HEK293 (cell line): Measurements from ENCODE around the gene FOSL1.

Experiments used
- GLI4 ChIP-seq: fragments of 450-650 bp; formaldehyde crosslinking; IDR thresholded peaks from 2 replicates; pipeline ENCODE4 v1.5.1; 2016; ENCODE audit warnings: missing biosample characterization, missing genetic modification characterization
- TCF7L2 ChIP-seq: IDR thresholded peaks from 2 replicates; pipeline ENCODE4 v1.6.1; 2011; ENCODE audit warnings: low read depth, mild to moderate bottlenecking, inconsistent platforms, low read length, moderate library complexity, borderline replicate concordance
- ZBTB7A ChIP-seq: fragments of 450-650 bp; formaldehyde crosslinking; IDR thresholded peaks from 2 replicates; pipeline ENCODE4 v1.5.1; 2016; ENCODE audit warnings: low read depth, missing biosample characterization, missing genetic modification characterization
- ZNF529 ChIP-seq: fragments of 450-650 bp; formaldehyde crosslinking; IDR thresholded peaks from 2 replicates; pipeline ENCODE4 v1.5.1; 2017; ENCODE audit warnings: missing genetic modification characterization, missing biosample characterization; ENCODE audit not compliant: insufficient replicate concordance
- TF ChIP-seq, protein P1 (sequence below): fragments of 450-650 bp; formaldehyde crosslinking; IDR thresholded peaks from 2 replicates; pipeline ENCODE4 v1.5.1; 2016; ENCODE audit warnings: missing biosample characterization, missing genetic modification characterization
- TF ChIP-seq, protein P2 (sequence below): fragments of 450-650 bp; formaldehyde crosslinking; IDR thresholded peaks from 2 replicates; pipeline ENCODE4 v1.5.1; 2017; ENCODE audit warnings: missing biosample characterization, mild to moderate bottlenecking, missing genetic modification characterization, moderate library complexity
- TF ChIP-seq, protein P3 (sequence below): sonication (generic); formaldehyde crosslinking; IDR thresholded peaks from 2 replicates; pipeline ENCODE4 v1.8.1; 2022; ENCODE audit warnings: mild to moderate bottlenecking, moderate library complexity, missing genetic modification reagents
- TF ChIP-seq, protein P4 (sequence below): fragments of 450-650 bp; formaldehyde crosslinking; IDR thresholded peaks from 2 replicates; pipeline ENCODE4 v1.5.1; 2016; ENCODE audit warnings: missing biosample characterization, missing genetic modification characterization

DNA sequence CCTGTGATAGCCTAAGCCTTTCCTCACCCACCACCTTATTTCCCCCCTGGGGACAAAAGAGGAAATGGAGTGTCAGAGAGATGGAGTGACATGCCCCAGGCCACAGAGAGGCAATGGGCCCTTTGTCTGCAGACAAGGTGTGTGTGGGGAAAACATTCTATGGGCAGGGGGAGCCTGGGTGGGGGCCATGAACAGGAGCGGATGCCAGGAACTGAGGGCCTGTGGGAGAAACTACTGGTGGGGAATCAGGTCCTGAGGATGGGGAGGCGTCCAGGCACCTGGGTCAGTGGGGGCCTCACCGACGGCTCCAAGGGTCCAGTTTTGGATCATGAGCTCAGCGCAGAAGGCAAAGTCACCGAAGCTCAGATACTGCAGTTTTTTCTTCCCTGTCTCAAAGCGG, 15.0 kb downstream of the FOSL1 start:
- TF ChIP-seq, protein P1, sequence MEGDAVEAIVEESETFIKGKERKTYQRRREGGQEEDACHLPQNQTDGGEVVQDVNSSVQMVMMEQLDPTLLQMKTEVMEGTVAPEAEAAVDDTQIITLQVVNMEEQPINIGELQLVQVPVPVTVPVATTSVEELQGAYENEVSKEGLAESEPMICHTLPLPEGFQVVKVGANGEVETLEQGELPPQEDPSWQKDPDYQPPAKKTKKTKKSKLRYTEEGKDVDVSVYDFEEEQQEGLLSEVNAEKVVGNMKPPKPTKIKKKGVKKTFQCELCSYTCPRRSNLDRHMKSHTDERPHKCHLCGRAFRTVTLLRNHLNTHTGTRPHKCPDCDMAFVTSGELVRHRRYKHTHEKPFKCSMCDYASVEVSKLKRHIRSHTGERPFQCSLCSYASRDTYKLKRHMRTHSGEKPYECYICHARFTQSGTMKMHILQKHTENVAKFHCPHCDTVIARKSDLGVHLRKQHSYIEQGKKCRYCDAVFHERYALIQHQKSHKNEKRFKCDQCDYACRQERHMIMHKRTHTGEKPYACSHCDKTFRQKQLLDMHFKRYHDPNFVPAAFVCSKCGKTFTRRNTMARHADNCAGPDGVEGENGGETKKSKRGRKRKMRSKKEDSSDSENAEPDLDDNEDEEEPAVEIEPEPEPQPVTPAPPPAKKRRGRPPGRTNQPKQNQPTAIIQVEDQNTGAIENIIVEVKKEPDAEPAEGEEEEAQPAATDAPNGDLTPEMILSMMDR, result no peak
- TF ChIP-seq ZNF529, result no peak
- TF ChIP-seq, protein P2, sequence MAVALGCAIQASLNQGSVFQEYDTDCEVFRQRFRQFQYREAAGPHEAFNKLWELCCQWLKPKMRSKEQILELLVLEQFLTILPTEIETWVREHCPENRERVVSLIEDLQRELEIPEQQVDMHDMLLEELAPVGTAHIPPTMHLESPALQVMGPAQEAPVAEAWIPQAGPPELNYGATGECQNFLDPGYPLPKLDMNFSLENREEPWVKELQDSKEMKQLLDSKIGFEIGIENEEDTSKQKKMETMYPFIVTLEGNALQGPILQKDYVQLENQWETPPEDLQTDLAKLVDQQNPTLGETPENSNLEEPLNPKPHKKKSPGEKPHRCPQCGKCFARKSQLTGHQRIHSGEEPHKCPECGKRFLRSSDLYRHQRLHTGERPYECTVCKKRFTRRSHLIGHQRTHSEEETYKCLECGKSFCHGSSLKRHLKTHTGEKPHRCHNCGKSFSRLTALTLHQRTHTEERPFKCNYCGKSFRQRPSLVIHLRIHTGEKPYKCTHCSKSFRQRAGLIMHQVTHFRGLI, result no peak
- no peak for TF ChIP-seq GLI4 (tag by site-specific recombination)
- TF ChIP-seq TCF7L2, result no peak
- TF ChIP-seq, protein P3, sequence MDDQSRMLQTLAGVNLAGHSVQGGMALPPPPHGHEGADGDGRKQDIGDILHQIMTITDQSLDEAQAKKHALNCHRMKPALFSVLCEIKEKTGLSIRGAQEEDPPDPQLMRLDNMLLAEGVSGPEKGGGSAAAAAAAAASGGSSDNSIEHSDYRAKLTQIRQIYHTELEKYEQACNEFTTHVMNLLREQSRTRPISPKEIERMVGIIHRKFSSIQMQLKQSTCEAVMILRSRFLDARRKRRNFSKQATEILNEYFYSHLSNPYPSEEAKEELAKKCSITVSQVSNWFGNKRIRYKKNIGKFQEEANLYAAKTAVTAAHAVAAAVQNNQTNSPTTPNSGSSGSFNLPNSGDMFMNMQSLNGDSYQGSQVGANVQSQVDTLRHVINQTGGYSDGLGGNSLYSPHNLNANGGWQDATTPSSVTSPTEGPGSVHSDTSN (CRISPR knock-in tag), result no peak
- TF ChIP-seq, protein P4, sequence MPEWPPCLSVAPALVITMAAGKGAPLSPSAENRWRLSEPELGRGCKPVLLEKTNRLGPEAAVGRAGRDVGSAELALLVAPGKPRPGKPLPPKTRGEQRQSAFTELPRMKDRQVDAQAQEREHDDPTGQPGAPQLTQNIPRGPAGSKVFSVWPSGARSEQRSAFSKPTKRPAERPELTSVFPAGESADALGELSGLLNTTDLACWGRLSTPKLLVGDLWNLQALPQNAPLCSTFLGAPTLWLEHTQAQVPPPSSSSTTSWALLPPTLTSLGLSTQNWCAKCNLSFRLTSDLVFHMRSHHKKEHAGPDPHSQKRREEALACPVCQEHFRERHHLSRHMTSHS (tag by site-specific recombination), result no peak
- TF ChIP-seq ZBTB7A (tag by site-specific recombination), result no peak
